Memory B cell (primary cell): ENCODE data around the gene ASGR1.
"Not testable (repeated sequence)": the region's sequence is repeated elsewhere in the genome, so short reads cannot be mapped to it uniquely, and the experiment has no call there.

Experiments
- ATAC-seq: fragments of 150-1000 bp; cut with Tn5 transposase; 2 replicates; pipeline ENCODE4 v1.10.0; 2021; ENCODE audit warnings: low read depth, mild to moderate bottlenecking, moderate library complexity
- DNase-seq, 2 donors: peaks; one replicate each; pipeline ENCODE4 v3.0.0; 2022; ENCODE audit warnings: low spot score in 2 of 2
- H3K27ac Mint-ChIP-seq: one replicate; pipeline ENCODE4 v1.8.0; 2022; ENCODE audit warnings: mild to moderate bottlenecking, moderate library complexity, mixed read lengths
- H3K27me3 Mint-ChIP-seq: one replicate; pipeline ENCODE4 v1.8.0; 2022; ENCODE audit warnings: mixed read lengths
- H3K36me3 Mint-ChIP-seq: one replicate; pipeline ENCODE4 v1.8.0; 2022; ENCODE audit warnings: mild to moderate bottlenecking, mixed read lengths
- H3K4me1 Mint-ChIP-seq: one replicate; pipeline ENCODE4 v1.8.0; 2022; ENCODE audit warnings: mixed read lengths
- H3K4me3 Mint-ChIP-seq: one replicate; pipeline ENCODE4 v1.8.0; 2022; ENCODE audit warnings: mild to moderate bottlenecking, moderate library complexity, mixed read lengths
- H3K9me3 Mint-ChIP-seq: one replicate; pipeline ENCODE4 v1.8.0; 2022; ENCODE audit warnings: mixed read lengths

The ASGR1 gene

DNA sequence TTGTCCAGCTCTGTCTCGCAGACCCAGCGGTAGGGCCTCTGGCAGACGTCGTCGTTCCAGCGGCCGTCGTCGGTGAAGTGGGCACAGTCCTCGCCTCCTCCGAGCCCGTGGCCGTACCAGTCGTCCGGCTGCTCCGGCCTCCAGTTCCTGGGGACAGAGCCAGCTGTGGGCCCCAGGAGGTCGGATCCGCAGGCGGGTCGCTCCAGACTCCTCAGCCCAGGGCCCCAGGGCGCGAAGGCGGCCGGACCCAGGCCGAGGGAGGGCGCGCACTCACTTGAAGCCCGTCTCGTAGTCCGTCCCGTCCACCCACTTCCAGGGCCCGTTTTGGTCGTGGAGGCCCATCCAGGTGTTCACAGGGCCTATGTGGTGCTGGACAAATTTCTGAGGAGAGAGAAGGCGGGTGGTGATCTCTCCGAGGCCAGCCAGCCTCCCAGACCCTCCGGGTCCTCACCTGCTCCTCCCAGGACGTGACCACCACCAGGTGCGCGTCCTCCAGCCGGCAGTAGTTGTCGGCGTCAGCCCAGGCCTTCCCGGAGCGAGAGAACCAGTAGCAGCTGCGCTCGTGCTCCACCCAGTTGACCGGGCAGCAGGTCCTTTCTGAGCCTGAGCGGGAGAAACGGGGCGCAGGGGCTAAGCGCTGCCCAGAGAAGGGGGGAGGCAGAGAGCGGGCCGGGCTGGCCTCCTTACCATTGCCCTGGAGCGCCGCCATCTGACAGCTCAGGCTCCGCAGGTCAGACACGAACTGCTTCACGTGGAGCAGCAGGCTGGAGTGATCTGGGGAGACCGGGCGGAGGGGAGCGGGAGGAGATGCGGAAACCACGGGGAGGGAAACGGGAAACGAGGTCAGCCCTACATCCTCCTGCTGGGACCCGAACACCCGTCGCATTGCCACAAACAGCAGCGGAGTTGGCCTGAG is 5.2 kb downstream of the ASGR1 start:
- Mint-ChIP-seq H3K9me3 (peaks cover 4% of the 10 kb centered on the region), H3K4me3 (no peak overlapping the region), H3K4me1 (no peaks in the 10 kb centered on the region), H3K27me3 (peaks cover 4% of the 10 kb centered on the region), H3K27ac (no peak overlapping the region), H3K36me3 (no peaks in the 10 kb centered on the region)
- DNase-seq (peak; percentile 20 to 38), ATAC-seq (peak; percentile 58)

- not testable (repeated sequence) for H3K27ac Mint-ChIP-seq, H3K36me3 Mint-ChIP-seq, H3K9me3 Mint-ChIP-seq, H3K4me1 Mint-ChIP-seq, H3K4me3 Mint-ChIP-seq, H3K27me3 Mint-ChIP-seq, DNase-seq, ATAC-seq
Observed at GRCh38 chr17:7172522-7173191, 6.5 kb downstream of the ASGR1 start.

DNA sequence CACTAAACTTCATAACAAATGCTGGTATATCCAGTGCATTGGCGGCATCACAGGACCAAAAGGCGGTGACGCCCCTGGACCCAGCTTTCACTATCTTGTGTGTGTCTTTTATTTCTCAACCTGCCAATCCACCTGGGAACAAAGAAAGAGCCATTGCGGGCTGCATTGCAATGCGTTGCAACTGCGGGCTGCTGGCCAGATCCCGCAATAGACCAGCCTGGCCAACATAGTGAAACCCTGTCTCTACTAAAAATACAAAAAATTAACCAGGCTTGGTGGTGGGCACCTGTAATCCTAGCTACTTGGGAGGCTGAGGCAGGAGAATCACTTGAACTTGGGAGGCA is 9.6 kb downstream of the ASGR1 start:
- not testable (repeated sequence) for H3K27ac Mint-ChIP-seq, H3K4me3 Mint-ChIP-seq, H3K9me3 Mint-ChIP-seq, DNase-seq, ATAC-seq, H3K36me3 Mint-ChIP-seq, H3K4me1 Mint-ChIP-seq
- H3K27me3 Mint-ChIP-seq = peaks cover 13% of the 10 kb centered on the region

DNA sequence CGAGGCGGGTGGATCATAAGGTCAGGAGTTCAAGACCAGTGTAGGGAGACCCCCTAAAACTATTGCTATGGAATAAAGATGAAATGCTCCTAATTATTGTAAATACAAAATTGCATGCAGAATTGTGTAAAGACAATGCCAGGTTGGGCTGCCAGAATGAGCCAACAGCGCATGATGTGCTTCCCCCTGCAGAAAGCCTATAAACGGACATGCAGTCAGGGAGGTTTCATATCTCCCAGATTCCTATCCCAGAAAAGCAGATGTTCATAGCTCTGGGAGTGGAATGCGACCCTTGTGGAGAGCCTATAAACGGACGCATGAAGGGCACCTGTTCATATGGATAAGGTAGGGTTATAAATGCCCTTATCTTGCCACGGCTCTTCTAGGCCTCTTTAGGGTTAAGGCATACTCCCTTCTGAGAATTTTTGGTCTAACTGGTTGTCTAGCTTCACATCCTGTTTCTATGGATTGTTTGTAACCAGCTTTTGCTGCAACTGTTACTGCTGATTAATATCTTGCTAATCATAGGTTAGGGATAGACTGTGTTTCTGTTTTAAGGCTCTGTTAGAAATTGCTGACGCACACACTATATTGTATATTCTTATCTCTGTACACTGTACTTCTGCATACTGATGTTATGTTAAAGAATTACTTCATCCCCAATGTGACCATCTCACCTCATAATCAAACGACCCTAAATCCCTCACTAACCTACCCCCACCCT is 10.2 kb downstream of the ASGR1 start:
- H3K36me3 Mint-ChIP-seq, H3K9me3 Mint-ChIP-seq, H3K4me1 Mint-ChIP-seq, H3K4me3 Mint-ChIP-seq, DNase-seq, H3K27ac Mint-ChIP-seq, ATAC-seq: not testable (repeated sequence)
- peaks cover 14% of the 10 kb centered on the region for H3K27me3 Mint-ChIP-seq

GRCh38 chr17:7167832-7168231 is 11.3 kb downstream of the ASGR1 start:
- Mint-ChIP-seq H3K27me3 (peaks cover 18% of the 10 kb centered on the region), H3K27ac (no peak overlapping the region), H3K36me3 (no peaks in the 10 kb centered on the region), H3K9me3 (peaks cover 4% of the 10 kb centered on the region), H3K4me3 (no peak overlapping the region), H3K4me1 (no peaks in the 10 kb centered on the region)
- ATAC-seq (no peak), DNase-seq (no peak)

- Mint-ChIP-seq H3K27me3 (peaks cover 18% of the 10 kb centered on the region), H3K9me3 (peaks cover 4% of the 10 kb centered on the region), H3K27ac (no peak overlapping the region), H3K4me3 (no peak overlapping the region), H3K36me3 (no peaks in the 10 kb centered on the region), H3K4me1 (no peaks in the 10 kb centered on the region)
- no peak for DNase-seq
- ATAC-seq = no peak
Observed at GRCh38 chr17:7166873-7167272, 12.3 kb downstream of the ASGR1 start.

DNA sequence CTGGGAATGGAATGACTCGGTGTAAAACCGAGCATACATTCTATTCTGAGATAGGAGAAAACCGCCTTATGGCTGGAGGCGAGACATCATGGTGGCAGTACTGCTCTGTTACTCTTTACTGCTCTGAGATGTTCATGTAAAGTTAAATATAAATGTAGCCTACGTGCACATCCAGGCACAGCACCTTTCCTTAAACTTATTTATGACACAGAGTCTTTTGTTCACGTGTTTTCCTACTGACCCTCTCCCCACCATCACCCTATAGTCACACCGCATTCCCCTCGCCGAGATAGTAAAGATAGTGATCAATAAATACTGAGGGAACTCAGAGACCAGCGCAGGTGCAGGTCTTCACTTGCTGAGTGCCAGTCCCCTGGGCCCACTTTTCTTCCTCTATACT is 19.6 kb downstream of the ASGR1 start:
- H3K36me3 Mint-ChIP-seq, DNase-seq, H3K4me1 Mint-ChIP-seq, H3K9me3 Mint-ChIP-seq, ATAC-seq, H3K27ac Mint-ChIP-seq, H3K4me3 Mint-ChIP-seq: not testable (repeated sequence)
- H3K27me3 Mint-ChIP-seq = peaks cover 24% of the 10 kb centered on the region

DNA sequence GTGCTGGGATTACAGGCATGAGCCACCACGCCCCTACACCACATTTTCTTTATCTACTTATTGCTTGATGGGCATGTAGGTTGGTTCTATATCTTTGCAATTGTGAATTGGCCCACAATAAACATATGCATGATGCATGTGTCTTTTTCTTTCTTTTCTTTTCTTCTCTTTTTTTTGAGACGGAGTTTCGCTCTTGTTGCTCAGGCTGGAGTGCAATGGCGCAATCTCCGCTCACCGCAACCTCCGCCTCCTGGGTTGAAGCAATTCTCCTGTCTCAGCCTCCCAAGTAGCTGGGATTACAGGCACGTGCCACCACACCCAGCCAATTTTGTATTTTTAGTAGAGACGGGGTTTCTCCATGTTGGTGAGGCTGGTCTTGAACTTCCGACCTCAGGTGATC is 20.7 kb downstream of the ASGR1 start:
- H3K4me1 Mint-ChIP-seq, H3K27ac Mint-ChIP-seq, ATAC-seq, H3K4me3 Mint-ChIP-seq, H3K9me3 Mint-ChIP-seq, DNase-seq, H3K36me3 Mint-ChIP-seq: not testable (repeated sequence)
- peaks cover 23% of the 10 kb centered on the region for H3K27me3 Mint-ChIP-seq

DNA sequence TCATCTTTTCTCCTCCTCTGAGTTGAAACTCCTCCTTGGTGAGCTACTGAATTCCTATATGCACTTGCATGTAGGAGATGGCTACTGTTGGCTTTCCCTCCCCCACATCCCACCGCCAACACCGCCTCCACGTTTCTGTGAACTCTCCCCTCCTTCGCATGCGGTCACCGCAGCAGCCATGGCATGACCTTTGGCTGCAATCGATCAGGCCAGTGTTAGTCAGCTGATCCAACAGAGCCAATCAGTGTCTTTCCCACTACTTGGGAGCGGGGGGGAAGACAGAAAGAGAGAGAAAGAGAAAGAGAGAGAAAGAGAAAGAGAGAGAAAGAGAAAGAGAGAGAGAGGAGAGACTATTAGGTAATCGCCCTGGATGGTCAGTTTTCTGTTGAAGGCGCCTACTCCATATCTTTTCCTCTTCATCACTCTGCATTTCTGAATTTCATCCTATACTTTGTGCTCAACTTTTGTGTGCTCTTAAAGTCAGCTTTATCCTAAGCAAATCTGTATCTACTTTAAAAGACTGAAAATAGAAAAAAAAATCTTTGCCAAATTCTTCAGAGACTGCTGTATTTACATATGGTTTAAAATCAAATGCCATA is 22.7 kb downstream of the ASGR1 start:
- no peak for DNase-seq
- no peaks in the 10 kb centered on the region for H3K9me3 Mint-ChIP-seq

GRCh38 chr17:7147772-7148171 is 31.4 kb downstream of the ASGR1 start:
- Mint-ChIP-seq H3K9me3 (no peaks in the 10 kb centered on the region), H3K4me3 (no peak overlapping the region), H3K4me1 (no peaks in the 10 kb centered on the region), H3K36me3 (no peaks in the 10 kb centered on the region), H3K27ac (no peak overlapping the region), H3K27me3 (peaks cover 3% of the 10 kb centered on the region)
- ATAC-seq = no peak
- no peak for DNase-seq

More for the DNA sequence above, 22.7 kb downstream of the ASGR1 start:
- no peaks in the 10 kb centered on the region for H3K36me3 Mint-ChIP-seq
- no peak overlapping the region for H3K27ac Mint-ChIP-seq
- no peak for ATAC-seq
- peaks cover 18% of the 10 kb centered on the region for H3K27me3 Mint-ChIP-seq
- H3K4me3 Mint-ChIP-seq = no peak overlapping the region
- no peaks in the 10 kb centered on the region for H3K4me1 Mint-ChIP-seq

DNA sequence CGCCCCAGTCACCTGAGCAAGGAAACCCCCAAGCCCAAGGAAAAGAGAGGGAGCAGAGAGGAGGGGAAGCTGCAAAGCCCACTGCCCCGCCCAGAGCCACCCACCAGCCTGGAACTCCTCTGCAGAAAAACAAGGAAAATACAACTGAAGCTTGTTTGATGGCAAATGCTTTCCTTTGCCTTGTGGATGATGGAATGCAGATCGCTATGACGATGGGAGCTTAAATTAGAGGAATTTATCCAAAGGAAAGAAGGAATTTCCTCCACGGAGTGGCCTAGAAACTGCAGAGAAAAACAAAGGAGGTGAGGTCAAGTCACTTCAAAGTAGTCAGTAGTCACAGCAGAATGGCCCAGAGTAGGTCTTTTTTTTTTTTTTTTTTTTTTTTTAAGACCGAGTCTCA is 33.1 kb downstream of the ASGR1 start:
- DNase-seq (no peak), ATAC-seq (no peak)
- Mint-ChIP-seq H3K4me1 (no peaks in the 10 kb centered on the region), H3K36me3 (no peaks in the 10 kb centered on the region), H3K27me3 (peaks cover 9% of the 10 kb centered on the region), H3K27ac (no peak overlapping the region), H3K4me3 (no peak overlapping the region), H3K9me3 (no peaks in the 10 kb centered on the region)

DNA sequence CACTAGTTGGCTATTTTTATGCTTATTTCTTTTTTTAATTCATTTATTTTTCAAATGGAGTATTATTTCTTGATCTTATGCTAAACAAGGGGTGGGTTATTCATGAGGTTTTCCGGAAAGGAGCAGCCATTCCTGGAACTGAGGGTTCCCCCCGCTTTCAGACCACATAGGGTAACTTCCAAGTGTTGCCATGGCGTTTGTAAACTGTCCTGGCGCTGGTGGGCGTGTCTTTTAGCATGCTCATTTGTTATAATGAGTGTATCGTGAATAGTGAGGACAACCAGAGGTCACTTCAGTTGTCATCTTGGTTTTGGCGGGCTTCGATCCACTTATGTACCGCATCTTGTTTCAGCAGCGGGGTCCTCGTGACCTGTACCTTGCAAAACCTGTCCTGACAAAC is 35.0 kb downstream of the ASGR1 start:
- Mint-ChIP-seq H3K36me3 (no peaks in the 10 kb centered on the region), H3K4me1 (no peaks in the 10 kb centered on the region), H3K9me3 (no peaks in the 10 kb centered on the region), H3K27ac (no peak overlapping the region), H3K27me3 (peaks cover 15% of the 10 kb centered on the region), H3K4me3 (no peak overlapping the region)
- ATAC-seq (no peak), DNase-seq (no peak)

DNA sequence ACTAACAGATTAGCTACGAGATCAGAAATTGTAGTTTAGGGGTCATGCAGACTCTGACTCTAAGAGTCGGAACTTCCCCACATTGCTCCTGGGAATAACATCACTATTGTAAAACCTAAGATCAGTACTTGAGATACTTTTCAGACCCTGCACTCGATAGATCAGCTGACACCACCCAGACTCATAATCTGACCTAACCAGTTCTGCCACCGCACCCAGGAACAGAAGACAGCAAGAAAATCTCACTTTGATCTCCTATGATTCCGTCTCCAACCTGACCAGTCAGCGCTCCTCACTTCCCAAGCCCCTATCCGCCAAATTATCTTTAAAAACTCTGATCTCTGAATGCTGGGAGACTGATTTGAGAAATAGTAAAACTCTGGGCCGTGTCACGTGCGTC is 37.3 kb downstream of the ASGR1 start:
- Mint-ChIP-seq H3K4me1 (no peaks in the 10 kb centered on the region), H3K9me3 (no peaks in the 10 kb centered on the region), H3K4me3 (no peak overlapping the region), H3K27me3 (peaks cover 17% of the 10 kb centered on the region), H3K36me3 (no peaks in the 10 kb centered on the region), H3K27ac (no peak overlapping the region)
- DNase-seq (no peak), ATAC-seq (no peak)

GRCh38 chr17:7139400-7139799 is 39.8 kb downstream of the ASGR1 start:
- ATAC-seq = no peak
- no peak overlapping the region for H3K4me3 Mint-ChIP-seq
- no peak overlapping the region for H3K27ac Mint-ChIP-seq
- H3K27me3 Mint-ChIP-seq = peaks cover 17% of the 10 kb centered on the region
- DNase-seq = no peak
- H3K36me3 Mint-ChIP-seq = no peaks in the 10 kb centered on the region
- no peaks in the 10 kb centered on the region for H3K9me3 Mint-ChIP-seq
- H3K4me1 Mint-ChIP-seq = peaks cover 2% of the 10 kb centered on the region
